ENCODE measurements around the gene KLHDC10. TPM values are rescaled to one million over a fixed set of nuclear protein-coding genes. Genes with fewer than 3 reads are reported as not detected.

The KLHDC10 gene
- total and polyA plus RNA-seq, 2 donors (not counting 1 experiment from before 2014, with no cell fraction given), result 7.1 to 25.7 TPM

DNA sequence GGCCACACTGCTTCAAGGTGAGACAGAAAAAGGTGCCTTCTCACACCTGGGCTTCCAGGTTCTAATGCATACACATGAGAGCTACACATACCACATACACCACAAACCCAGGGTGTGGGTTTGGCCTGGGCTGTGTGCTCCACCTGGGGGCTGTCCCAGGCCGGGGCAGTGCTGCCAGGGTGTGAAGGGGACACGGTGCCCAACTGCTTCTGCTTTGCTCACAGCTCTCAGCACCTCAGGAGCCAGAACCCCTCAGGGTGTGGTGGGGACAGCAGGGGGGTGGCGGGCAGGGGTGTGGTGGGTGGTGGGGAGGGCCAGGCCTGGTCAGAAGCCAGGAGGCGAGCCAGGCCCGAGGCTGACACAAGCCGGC is 83.8 kb downstream of the KLHDC10 start:
- Mint-ChIP-seq H3K27ac (peak overlapping the region; percentile 73), H3K27me3 (no peaks in the 10 kb centered on the region), H3K4me3 (no peak overlapping the region), H3K9me3 (ENCODE audit: insufficient read depth) (no peaks in the 10 kb centered on the region), H3K4me1 (peaks cover 17% of the 10 kb centered on the region)
- H3K4me2 ChIP-seq (replicated peaks; ENCODE audit: low read depth, low read length, poor library complexity, severe bottlenecking), result no peak overlapping the region
- ATAC-seq (ENCODE audit: low read depth) (no peak), DNase-seq (peak; percentile 16)
- H3K9me3 ChIP-seq (ENCODE audit: control extremely low read depth in 1 of 3, control insufficient read depth in 2 of 3, insufficient read depth in 1 of 3, low read length in 2 of 3), result peaks cover 0 to 46% (median 12%) of the 10 kb centered on the region in 3 donors
- ChIA-PET POLR2A (interaction anchor here (0.9 kb wide), 1 partner anchor 15 kb away, joined by 10 read pairs; no protein-coding TSS in a partner anchor), CTCF (no interaction called here)
- H3K9ac ChIP-seq (ENCODE audit: low read length), result no peak overlapping the region
- peaks cover 7% of the 10 kb centered on the region for H3K79me2 ChIP-seq (ENCODE audit: control insufficient read depth, insufficient read depth, low read length)
- 63% methylated on average over 5 of the region's 6 CpGs for WGBS (ENCODE audit: insufficient coverage)
- no peak overlapping the region for H3K27ac ChIP-seq (ENCODE audit: low read length in 2 of 2)
- H3K27me3 ChIP-seq (replicated peaks in 1 of 4; ENCODE audit: control extremely low read depth in 1 of 4, control insufficient read depth in 3 of 4, insufficient read depth in 4 of 4, low read length in 3 of 4), result no peaks in the 10 kb centered on the region
- H3K36me3 ChIP-seq (replicated peaks in 1 of 2; ENCODE audit: control extremely low read depth in 1 of 2, control insufficient read depth in 1 of 2, extremely low read depth in 1 of 2, insufficient read depth in 2 of 2, low read length in 1 of 2), result no peaks in the 10 kb centered on the region
- TF ChIP-seq, protein P1, sequence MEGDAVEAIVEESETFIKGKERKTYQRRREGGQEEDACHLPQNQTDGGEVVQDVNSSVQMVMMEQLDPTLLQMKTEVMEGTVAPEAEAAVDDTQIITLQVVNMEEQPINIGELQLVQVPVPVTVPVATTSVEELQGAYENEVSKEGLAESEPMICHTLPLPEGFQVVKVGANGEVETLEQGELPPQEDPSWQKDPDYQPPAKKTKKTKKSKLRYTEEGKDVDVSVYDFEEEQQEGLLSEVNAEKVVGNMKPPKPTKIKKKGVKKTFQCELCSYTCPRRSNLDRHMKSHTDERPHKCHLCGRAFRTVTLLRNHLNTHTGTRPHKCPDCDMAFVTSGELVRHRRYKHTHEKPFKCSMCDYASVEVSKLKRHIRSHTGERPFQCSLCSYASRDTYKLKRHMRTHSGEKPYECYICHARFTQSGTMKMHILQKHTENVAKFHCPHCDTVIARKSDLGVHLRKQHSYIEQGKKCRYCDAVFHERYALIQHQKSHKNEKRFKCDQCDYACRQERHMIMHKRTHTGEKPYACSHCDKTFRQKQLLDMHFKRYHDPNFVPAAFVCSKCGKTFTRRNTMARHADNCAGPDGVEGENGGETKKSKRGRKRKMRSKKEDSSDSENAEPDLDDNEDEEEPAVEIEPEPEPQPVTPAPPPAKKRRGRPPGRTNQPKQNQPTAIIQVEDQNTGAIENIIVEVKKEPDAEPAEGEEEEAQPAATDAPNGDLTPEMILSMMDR (IDR thresholded peaks at IDR 0.05), result no peak
- no peak for TF ChIP-seq EZH2 (IDR thresholded peaks at IDR 0.05; ENCODE audit: borderline replicate concordance, insufficient read depth, low read depth, low read length, poor library complexity, severe bottlenecking)
- H3K4me3 ChIP-seq (ENCODE audit: control extremely low read depth in 1 of 5, extremely low read depth in 1 of 5, insufficient read depth in 1 of 5, low read depth in 2 of 5, low read length in 4 of 5), result no peak overlapping the region
- H2AFZ ChIP-seq (ENCODE audit: insufficient read depth, low read depth, low read length, poor library complexity, severe bottlenecking), result no peak overlapping the region
- peaks cover 30 to 47% of the 10 kb centered on the region in 2 donors for H3K4me1 ChIP-seq (ENCODE audit: control insufficient read depth in 2 of 2, insufficient read depth in 2 of 2, low read length in 2 of 2)
- H4K20me1 ChIP-seq (ENCODE audit: control insufficient read depth, insufficient read depth, low read length, poor library complexity, severe bottlenecking), result no peaks in the 10 kb centered on the region
- intact Hi-C loops (cut with micrococcal nuclease), result no loop called here

DNA sequence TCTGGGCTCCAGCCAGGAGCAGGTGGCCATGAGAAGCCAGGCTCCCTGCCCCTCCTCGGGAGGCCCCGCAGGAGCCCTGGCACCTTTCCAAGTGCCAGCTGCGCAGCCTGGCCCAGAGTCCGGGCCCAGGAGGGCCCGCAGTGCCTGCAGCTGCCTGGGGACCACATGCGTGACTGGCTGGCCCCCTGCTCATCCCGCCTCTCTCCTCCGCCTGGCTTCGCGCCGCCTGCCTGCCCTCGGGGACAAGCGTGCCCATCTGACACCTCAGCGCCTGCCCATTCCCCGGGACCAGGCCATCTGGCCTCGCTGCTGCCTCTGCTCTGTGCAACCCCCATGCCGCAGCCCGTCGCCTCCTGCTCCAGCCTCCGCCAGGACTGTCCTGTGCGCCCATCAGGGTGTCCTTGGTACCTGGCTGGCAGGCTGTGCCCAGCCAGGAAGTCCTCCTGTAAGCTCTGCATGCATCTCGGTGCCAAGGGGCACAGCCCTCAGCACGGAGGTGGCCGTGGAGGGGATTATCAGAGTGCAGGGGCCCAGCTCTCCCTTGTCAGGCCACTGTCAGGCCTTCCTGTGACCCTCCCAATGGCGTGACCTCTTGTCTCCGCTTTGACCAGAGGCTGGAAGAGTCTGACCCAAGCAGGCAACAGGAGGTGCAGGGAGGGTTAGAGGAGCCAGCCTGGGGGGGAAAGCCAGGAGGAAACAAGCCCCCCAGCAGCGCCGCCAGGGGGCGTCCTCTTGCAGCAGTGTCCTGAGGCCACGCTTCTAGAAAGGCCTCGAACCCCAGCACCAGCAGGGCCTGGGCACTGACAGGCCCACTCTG is 84.4 kb downstream of the KLHDC10 start:
- H3K27me3 Mint-ChIP-seq, result no peaks in the 10 kb centered on the region

More for the DNA sequence above, 84.4 kb downstream of the KLHDC10 start:
- peaks cover 24 to 42% of the 10 kb centered on the region in 2 donors for H3K4me1 ChIP-seq (ENCODE audit: control insufficient read depth in 2 of 2, insufficient read depth in 2 of 2, low read length in 2 of 2)
- TF ChIP-seq, protein P1 (IDR thresholded peaks at IDR 0.05), result no peak
- no peak for TF ChIP-seq EZH2 (IDR thresholded peaks at IDR 0.05; ENCODE audit: borderline replicate concordance, insufficient read depth, low read depth, low read length, poor library complexity, severe bottlenecking)
- H3K27ac Mint-ChIP-seq, result no peak overlapping the region
- H3K27ac ChIP-seq (ENCODE audit: low read length in 2 of 2), result no peak overlapping the region
- H3K4me2 ChIP-seq (replicated peaks; ENCODE audit: low read depth, low read length, poor library complexity, severe bottlenecking), result no peak overlapping the region
- peaks cover 11% of the 10 kb centered on the region for H3K4me1 Mint-ChIP-seq
- H2AFZ ChIP-seq (ENCODE audit: insufficient read depth, low read depth, low read length, poor library complexity, severe bottlenecking), result no peak overlapping the region
- H3K9ac ChIP-seq (ENCODE audit: low read length), result no peak overlapping the region
- H3K27me3 ChIP-seq (replicated peaks in 1 of 4; ENCODE audit: control extremely low read depth in 1 of 4, control insufficient read depth in 3 of 4, insufficient read depth in 4 of 4, low read length in 3 of 4), result no peaks in the 10 kb centered on the region
- CTCF ChIA-PET, result no interaction called here
- H3K9me3 ChIP-seq (ENCODE audit: control extremely low read depth in 1 of 3, control insufficient read depth in 2 of 3, insufficient read depth in 1 of 3, low read length in 2 of 3), result peaks cover 0 to 45% (median 12%) of the 10 kb centered on the region in 3 donors
- ATAC-seq (ENCODE audit: low read depth) (no peak), DNase-seq (no peak)
- intact Hi-C loops (cut with micrococcal nuclease), result no loop called here
- POLR2A ChIA-PET, result no interaction called here
- WGBS (ENCODE audit: insufficient coverage), result 87% methylated on average over 31 of the region's 31 CpGs
- no peak overlapping the region for H3K4me3 Mint-ChIP-seq
- no peaks in the 10 kb centered on the region for H4K20me1 ChIP-seq (ENCODE audit: control insufficient read depth, insufficient read depth, low read length, poor library complexity, severe bottlenecking)
- H3K36me3 ChIP-seq (replicated peaks in 1 of 2; ENCODE audit: control extremely low read depth in 1 of 2, control insufficient read depth in 1 of 2, extremely low read depth in 1 of 2, insufficient read depth in 2 of 2, low read length in 1 of 2), result no peaks in the 10 kb centered on the region
- peaks cover 7% of the 10 kb centered on the region for H3K79me2 ChIP-seq (ENCODE audit: control insufficient read depth, insufficient read depth, low read length)
- H3K4me3 ChIP-seq (ENCODE audit: control extremely low read depth in 1 of 5, extremely low read depth in 1 of 5, insufficient read depth in 1 of 5, low read depth in 2 of 5, low read length in 4 of 5), result no peak overlapping the region
- H3K9me3 Mint-ChIP-seq (ENCODE audit: insufficient read depth), result no peaks in the 10 kb centered on the region

Data from B cell (primary cell).